OCI-LY7 (cell line): ENCODE measurements around the gene ZSCAN10. TPM values are rescaled to one million over a fixed set of nuclear protein-coding genes. Genes with fewer than 3 reads are reported as not detected.

ENCODE experiments used
- BruUV-seq: library from RNA; stranded (reverse); fragments of 400-500 nt; replicated peaks from 2 replicates; lab custom pipeline; 2021; lab: Mats Ljungman, UMichigan
- CTCF ChIA-PET: fragments of 300-600 bp; sonication (Branson Sonifier 250); formaldehyde crosslinking; loops from one replicate; lab custom pipeline; 2022; ENCODE audit warnings: antibody characterized with exemption; ENCODE audit not compliant: unreplicated experiment; lab: Charles Lee
- POLR2A ChIA-PET: fragments of 300-600 bp; sonication (Branson Sonifier 250); formaldehyde crosslinking; loops from one replicate; lab custom pipeline; 2022; ENCODE audit warnings: antibody characterized with exemption; lab: Charles Lee
- DNase-seq: peaks from one replicate; pipeline ENCODE4 v3.0.0-alpha.2; 2015; ENCODE audit warnings: low spot score
- H2AFZ ChIP-seq: fragments of 200-600 bp; sonication (generic), shearing (Covaris generic); 2 replicates; pipeline ENCODE4 v1.6.1; 2014; ENCODE audit warnings: mild to moderate bottlenecking, antibody characterized with exemption, low read length, moderate library complexity
- H3K27ac ChIP-seq: fragments of 200-600 bp; sonication (generic); 2 replicates; pipeline ENCODE4 v1.5.1; 2014; ENCODE audit warnings: mixed run types, low read depth, mild to moderate bottlenecking, moderate library complexity, low read length, inconsistent platforms; ENCODE audit not compliant: poor library complexity, severe bottlenecking
- H3K36me3 ChIP-seq: fragments of 200-600 bp; sonication (generic); 2 replicates; pipeline ENCODE4 v1.6.1; 2014; ENCODE audit warnings: mild to moderate bottlenecking, antibody characterized with exemption, low read length, moderate library complexity, mixed read lengths; ENCODE audit not compliant: insufficient read depth
- H3K4me1 ChIP-seq: fragments of 200-600 bp; sonication (generic); 2 replicates; pipeline ENCODE4 v1.5.1; 2014; ENCODE audit warnings: mild to moderate bottlenecking, low read length; ENCODE audit not compliant: insufficient read depth, poor library complexity, severe bottlenecking
- H3K4me2 ChIP-seq: fragments of 200-600 bp; sonication (generic); 2 replicates; pipeline ENCODE4 v1.6.1; 2014; ENCODE audit warnings: mild to moderate bottlenecking, low read length
- H3K4me3 ChIP-seq: fragments of 200-600 bp; sonication (generic); 2 replicates; pipeline ENCODE4 v1.5.1; 2014; ENCODE audit warnings: mild to moderate bottlenecking, low read depth, low read length; ENCODE audit not compliant: poor library complexity, severe bottlenecking
- H3K79me2 ChIP-seq: fragments of 200-600 bp; sonication (generic); 2 replicates; pipeline ENCODE4 v1.6.1; 2016; ENCODE audit warnings: low read depth, mild to moderate bottlenecking, low read length, moderate library complexity, mixed read lengths; ENCODE audit not compliant: insufficient read depth
- H3K9me2 ChIP-seq: fragments of 200-600 bp; sonication (generic); 2 replicates; pipeline ENCODE4 v1.6.1; 2016; ENCODE audit warnings: mild to moderate bottlenecking, low read length, mixed read lengths; ENCODE audit not compliant: insufficient read depth
- H3K9me3 ChIP-seq: fragments of 200-600 bp; sonication (generic); 2 replicates; pipeline ENCODE4 v1.6.1; 2014; ENCODE audit warnings: mild to moderate bottlenecking, mixed run types, low read length, mixed read lengths
- H4K20me1 ChIP-seq: fragments of 200-600 bp; sonication (generic); 2 replicates; pipeline ENCODE4 v1.6.1; 2014; ENCODE audit warnings: mild to moderate bottlenecking, antibody characterized with exemption, low read length, moderate library complexity, mixed read lengths; ENCODE audit not compliant: insufficient read depth
- EZH2phosphoT487 ChIP-seq: fragments of 200-600 bp; sonication (generic); IDR thresholded peaks from 2 replicates; pipeline ENCODE4 v1.6.1; 2018; ENCODE audit warnings: low read depth, borderline replicate concordance, mild to moderate bottlenecking, mixed run types, antibody characterized with exemption, low read length, moderate library complexity, mixed read lengths
- intact Hi-C: fragments of 100-400 bp; cut with micrococcal nuclease; formaldehyde crosslinking; loops from one replicate; pipeline ENCODE4 v1.10.0; 2022; ENCODE audit not compliant: unreplicated experiment
- total RNA-seq, 2 experiments: library from RNA; depleted of rRNA in 1 of 2; stranded (reverse); fragments of >200 nt in 1 of 2; shearing (Covaris generic) in 1 of 2; gene quantifications; 2 replicates each; pipeline ENCODE4 v1.2.3, GENCODE V29; 2014 to 2022
- TF ChIP-seq, protein P1 (sequence below): fragments of 200-600 bp; sonication (generic); conservative IDR thresholded peaks from 2 replicates; pipeline ENCODE4 v1.5.1; 2014; ENCODE audit warnings: mild to moderate bottlenecking, antibody characterized with exemption, low read length, moderate library complexity, mixed read lengths

Gene ZSCAN10
- total RNA-seq, 2 experiments from 2014 or later: 0.09 to 0.49 TPM

DNA sequence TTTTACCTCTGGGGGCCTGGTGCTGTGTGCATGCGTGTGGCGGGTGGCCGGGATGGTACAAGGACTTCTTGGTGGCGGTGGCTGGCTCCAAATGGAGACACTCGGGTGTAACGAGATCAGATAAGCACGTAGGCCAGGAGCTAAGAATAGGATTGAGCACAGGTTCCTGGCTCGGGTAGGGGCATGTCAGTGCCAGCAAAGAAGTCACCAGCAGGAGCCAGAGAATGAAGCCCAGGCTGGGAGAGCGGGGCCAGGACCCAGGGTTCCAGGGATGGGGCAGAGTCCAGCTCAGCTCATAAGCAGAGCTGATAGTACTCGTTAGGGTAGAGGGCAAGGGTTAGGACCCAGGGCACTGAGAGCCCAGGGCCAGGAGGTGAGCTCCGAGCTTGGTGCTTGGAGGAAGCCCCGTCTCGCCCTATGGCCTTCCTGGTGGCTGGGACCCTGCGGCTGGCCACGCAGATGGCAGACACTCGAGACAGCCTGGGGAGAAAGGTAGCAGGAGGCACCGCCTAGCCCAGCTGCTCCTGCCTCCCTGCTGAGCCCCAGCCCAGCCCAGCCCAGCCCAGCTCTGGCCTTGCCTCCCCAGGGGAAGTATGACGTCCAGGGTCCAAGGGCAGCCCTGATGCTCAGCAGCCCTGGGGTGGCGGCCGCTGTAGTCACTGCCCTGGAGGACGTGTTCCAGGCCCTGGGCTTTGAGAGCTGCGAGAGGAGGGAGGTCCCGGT is 44.7 kb upstream of the ZSCAN10 start:
- H3K36me3 ChIP-seq: peaks cover 6% of the 10 kb centered on the region; the same call in 1 of the 2 replicates
- ChIA-PET POLR2A (no interaction called here), CTCF (no interaction called here)
- TF ChIP-seq, protein P1, sequence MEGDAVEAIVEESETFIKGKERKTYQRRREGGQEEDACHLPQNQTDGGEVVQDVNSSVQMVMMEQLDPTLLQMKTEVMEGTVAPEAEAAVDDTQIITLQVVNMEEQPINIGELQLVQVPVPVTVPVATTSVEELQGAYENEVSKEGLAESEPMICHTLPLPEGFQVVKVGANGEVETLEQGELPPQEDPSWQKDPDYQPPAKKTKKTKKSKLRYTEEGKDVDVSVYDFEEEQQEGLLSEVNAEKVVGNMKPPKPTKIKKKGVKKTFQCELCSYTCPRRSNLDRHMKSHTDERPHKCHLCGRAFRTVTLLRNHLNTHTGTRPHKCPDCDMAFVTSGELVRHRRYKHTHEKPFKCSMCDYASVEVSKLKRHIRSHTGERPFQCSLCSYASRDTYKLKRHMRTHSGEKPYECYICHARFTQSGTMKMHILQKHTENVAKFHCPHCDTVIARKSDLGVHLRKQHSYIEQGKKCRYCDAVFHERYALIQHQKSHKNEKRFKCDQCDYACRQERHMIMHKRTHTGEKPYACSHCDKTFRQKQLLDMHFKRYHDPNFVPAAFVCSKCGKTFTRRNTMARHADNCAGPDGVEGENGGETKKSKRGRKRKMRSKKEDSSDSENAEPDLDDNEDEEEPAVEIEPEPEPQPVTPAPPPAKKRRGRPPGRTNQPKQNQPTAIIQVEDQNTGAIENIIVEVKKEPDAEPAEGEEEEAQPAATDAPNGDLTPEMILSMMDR: no peak
- TF ChIP-seq EZH2phosphoT487: no peak
- no peak overlapping the region for H2AFZ ChIP-seq
- no TSS peak for BruUV-seq
- H3K9me2 ChIP-seq: no peaks in the 10 kb centered on the region
- intact Hi-C loops: no loop called here
- H3K4me1 ChIP-seq: no peaks in the 10 kb centered on the region
- DNase-seq: no peak
- no peaks in the 10 kb centered on the region for H3K9me3 ChIP-seq
- no peaks in the 10 kb centered on the region for H4K20me1 ChIP-seq
- H3K4me3 ChIP-seq: no peak overlapping the region
- no peaks in the 10 kb centered on the region for H3K79me2 ChIP-seq
- no peak overlapping the region for H3K4me2 ChIP-seq
- H3K27ac ChIP-seq: no peak overlapping the region

DNA sequence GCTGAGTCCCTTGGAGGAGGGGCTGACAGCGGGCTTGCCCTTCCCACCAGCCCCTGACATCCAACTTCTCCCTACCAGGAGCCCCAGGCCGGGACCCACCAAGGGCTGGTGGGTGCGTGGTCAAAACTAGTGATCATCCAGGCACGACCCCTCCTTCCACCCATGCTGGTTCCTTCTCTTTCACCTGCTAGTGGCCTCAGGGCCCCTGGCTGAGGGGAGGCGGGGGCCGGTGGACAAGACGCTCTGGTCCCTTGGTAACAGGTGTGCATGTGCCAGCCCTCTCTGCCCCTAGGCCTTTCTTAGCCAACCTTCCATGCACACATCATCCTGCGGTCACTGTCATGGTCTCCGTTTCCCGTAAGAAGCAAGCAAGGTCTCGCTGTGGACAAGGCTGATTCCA is 44.1 kb upstream of the ZSCAN10 start:
- no peak for TF ChIP-seq EZH2phosphoT487
- TF ChIP-seq, protein P1: no peak
- Histone ChIP-seq H3K36me3 (peaks cover 6% of the 10 kb centered on the region; the same call in 1 of the 2 replicates), H3K9me2 (no peaks in the 10 kb centered on the region), H3K79me2 (no peaks in the 10 kb centered on the region), H3K4me1 (no peaks in the 10 kb centered on the region), H3K27ac (no peak overlapping the region), H3K4me3 (no peak overlapping the region), H2AFZ (no peak overlapping the region), H4K20me1 (no peaks in the 10 kb centered on the region), H3K9me3 (no peaks in the 10 kb centered on the region), H3K4me2 (no peak overlapping the region)
- DNase-seq: no peak
- ChIA-PET POLR2A (no interaction called here), CTCF (no interaction called here)
- no TSS peak for BruUV-seq
- intact Hi-C loops: no loop called here

DNA sequence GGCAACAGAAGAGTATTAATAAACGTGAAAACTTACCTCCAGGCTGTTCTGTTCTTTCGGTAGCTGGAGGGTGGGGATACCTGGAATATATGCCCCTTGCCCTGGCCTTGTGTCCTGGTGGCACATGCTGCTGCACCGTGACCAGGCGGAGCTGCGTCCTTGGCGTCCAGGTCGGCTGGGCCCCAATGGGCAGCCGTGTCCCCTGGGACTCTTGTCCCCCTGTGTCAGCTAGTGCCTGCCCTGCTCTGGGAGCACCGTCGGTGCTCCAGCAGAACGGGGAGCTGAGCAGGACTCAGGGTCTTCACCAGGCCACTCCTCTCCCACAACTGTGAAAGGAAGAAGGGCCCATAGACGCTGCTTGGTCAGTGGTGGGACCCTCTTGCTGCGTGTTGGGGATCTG is 43.7 kb upstream of the ZSCAN10 start:
- Histone ChIP-seq H3K4me3 (no peak overlapping the region), H2AFZ (no peak overlapping the region), H3K9me3 (no peaks in the 10 kb centered on the region), H4K20me1 (no peaks in the 10 kb centered on the region), H3K36me3 (peaks cover 6% of the 10 kb centered on the region; the same call in 1 of the 2 replicates), H3K79me2 (no peaks in the 10 kb centered on the region), H3K4me2 (no peak overlapping the region), H3K4me1 (no peaks in the 10 kb centered on the region), H3K27ac (no peak overlapping the region), H3K9me2 (no peaks in the 10 kb centered on the region)
- DNase-seq: no peak
- intact Hi-C loops: no loop called here
- BruUV-seq: no TSS peak
- TF ChIP-seq EZH2phosphoT487: no peak
- TF ChIP-seq, protein P1: no peak
- ChIA-PET POLR2A (no interaction called here), CTCF (no interaction called here)
